GM21360 (cell line): ENCODE measurements around the gene BFSP2.
"Not testable (repeated sequence)": the region's sequence is repeated elsewhere in the genome, so short reads cannot be mapped to it uniquely, and the experiment has no call there.

ENCODE experiments used
- ATAC-seq: cut with Tn5 transposase; IDR thresholded peaks from one replicate; pipeline ENCODE4 v1.9.1; 2021; ENCODE audit warnings: mild to moderate bottlenecking, moderate library complexity; ENCODE audit not compliant: unreplicated experiment

BFSP2 gene

DNA sequence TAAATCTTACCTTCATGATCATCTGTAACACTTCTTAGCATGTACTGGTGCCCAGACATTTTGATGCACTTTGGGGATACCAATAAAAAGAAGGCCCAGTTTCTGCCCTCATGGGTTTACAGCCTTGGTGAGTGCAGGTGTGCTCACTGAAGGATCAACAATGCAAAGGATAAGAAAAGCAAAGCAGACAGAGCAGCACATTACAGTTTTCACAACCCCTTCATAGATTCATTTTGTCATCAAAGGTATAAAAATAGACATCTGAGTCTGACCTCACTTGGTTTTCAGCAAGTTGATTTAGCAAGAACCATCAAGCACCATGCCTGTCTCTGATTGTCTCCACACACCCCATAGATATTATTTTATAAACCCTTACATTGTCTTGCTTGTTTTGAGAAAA lies 77.6 kb downstream of the BFSP2 start:
- peak; percentile 42 for ATAC-seq

DNA sequence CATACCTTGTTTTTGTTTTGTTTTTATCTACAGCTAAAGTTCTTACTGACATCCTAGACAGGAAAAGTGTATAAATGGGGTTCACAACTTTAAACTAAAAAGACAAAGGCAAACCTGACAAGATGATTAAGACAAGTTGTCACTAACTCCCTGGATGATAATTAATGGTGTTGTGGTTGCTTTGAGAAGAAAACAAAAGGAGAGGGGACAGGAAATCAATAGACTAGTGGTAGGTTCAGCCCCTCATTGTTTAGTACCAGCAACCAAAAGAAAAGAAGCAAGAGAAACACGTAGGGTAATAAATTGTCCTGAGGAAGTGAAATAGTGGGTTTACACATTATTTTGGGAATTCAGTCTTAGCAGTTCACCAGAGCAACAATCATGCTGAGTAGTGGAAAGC lies 78.8 kb downstream of the BFSP2 start:
- ATAC-seq = no peak

DNA sequence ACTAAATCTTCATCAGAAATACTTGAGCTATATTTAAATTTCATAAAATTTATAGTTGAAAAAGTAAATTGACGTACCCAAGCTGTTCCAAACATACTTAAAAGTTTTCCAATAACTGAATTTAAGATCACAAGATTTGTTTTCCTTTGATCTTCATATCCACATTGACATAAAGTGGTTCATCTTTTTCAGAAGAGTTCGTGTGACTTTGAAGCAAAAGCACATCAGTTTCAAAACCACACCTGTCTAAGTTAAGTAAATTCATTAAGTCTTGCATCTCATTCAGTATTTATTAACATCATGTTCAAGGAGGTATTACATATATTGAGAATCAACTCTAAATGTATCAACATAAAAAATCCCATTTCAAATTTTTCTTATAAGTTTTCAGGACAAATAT lies 79.5 kb downstream of the BFSP2 start:
- no peak for ATAC-seq

DNA sequence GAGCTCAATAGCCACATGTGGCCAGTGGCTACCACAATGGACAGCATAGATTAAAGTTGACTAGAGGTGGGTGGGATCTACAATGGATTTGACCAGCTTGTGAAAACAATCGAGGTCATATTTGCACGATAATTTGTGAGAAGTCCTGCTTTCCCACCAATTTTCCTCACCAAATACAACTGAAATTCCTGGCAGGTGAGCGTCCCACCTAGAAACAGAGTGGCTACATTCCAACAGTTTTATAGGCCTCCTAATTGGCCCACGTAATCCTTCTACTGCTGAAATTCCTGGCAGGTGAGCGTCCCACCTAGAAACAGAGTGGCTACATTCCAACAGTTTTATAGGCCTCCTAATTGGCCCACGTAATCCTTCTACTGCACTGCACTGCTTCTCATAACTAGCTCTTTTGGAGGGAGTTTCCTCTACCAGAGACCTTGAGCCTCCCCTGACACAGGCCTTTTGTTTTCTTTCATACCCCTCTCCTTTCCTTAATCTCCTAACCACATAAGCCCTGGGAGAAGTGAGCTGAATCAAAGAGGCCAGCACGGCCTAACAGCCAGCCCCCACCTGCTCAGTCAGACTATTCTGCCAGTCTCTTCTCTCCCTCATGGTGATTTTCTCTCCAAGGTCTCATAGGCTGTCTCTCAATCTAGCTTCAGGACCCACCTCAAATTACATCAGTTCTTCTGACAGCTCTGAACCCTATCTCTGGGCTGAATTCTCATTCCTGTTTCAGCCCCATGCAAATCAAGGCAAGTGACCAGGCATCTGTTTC lies 80.2 kb downstream of the BFSP2 start:
- ATAC-seq = no peak

DNA sequence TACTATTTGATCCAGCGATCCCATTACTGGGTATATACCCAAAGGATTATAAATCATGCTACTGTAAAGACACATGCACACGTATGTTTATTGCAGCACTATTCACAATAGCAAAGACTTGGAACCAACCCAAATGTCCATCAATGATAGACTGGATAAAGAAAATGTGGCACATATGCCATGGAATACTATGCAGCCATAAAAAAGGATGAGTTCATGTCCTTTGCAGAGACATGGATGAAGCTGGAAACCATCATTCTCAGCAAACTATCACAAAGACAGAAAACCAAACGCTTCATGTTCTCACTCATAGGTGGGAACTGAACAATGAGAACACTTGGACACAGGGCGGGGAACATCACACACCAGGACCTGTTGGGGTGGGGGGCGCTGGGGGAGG lies 82.6 kb downstream of the BFSP2 start:
- ATAC-seq = not testable (repeated sequence)

DNA sequence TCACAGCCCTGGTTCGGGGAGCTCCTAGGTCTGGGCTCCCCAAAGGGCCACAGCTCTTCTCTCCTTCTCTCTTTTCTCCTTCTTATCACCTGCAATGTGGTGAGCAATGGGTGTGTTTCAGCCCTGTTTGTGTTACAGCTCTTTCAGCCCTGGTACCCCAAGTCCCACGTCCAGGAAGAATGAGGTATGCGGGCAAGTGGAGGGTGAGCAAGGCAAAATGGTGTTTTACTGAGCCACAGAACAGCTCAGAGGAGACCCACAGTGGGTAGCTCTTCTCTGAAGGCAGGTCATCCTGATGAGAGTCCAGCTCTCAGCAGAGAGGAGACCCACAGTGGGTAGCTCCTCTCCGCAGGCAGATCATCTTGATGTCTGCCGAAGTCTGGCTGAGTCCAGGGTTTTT lies 86.8 kb downstream of the BFSP2 start:
- no peak for ATAC-seq

DNA sequence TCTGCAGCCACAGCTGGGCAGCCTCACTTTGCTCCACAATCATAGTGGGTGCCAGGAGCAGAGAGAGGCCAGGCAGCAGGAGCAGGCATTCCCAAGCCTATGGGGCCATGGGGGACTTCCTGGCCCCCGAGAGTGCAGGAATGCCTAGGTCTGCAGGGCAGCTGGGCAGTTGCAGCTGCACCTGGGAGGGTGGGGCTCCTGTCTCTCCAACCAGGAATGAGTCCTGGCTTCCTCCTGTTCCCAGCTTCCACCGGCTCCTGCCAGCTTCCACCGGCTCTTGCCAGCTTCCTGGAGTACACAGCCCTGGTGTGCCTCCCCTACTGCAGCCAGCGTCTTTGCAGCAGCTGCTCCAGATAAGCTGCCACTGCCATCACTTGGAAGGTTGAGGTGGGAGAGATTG lies 87.3 kb downstream of the BFSP2 start:
- ATAC-seq = no peak

DNA sequence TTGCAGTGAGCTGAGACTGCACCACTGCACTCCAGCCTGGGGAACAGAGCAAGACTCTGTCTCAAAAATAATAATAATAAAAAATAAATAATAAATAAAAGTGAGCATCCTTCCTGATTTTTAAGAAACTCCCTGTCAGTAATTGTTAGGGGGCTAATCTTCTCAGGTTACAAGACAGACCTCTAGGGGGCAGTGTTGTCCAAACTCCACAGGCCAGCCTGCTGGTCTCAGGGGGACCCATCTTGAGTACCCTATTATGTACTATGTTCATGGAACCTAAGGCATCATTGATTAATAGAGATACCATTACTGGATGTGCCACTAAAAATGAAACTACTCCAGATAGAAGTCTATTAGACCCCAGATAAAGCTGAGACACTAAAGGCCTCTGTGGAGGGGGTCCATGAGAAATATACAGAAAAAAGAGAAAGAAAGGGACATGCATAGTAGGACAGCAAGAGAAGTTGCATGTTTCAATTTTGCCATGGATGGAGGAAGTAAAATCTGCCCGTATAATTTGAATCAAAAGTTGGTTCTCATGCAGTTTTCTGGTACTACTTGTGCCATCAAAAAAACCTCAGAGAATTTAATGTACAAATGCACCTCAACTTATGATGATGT lies 88.2 kb downstream of the BFSP2 start:
- no peak for ATAC-seq

DNA sequence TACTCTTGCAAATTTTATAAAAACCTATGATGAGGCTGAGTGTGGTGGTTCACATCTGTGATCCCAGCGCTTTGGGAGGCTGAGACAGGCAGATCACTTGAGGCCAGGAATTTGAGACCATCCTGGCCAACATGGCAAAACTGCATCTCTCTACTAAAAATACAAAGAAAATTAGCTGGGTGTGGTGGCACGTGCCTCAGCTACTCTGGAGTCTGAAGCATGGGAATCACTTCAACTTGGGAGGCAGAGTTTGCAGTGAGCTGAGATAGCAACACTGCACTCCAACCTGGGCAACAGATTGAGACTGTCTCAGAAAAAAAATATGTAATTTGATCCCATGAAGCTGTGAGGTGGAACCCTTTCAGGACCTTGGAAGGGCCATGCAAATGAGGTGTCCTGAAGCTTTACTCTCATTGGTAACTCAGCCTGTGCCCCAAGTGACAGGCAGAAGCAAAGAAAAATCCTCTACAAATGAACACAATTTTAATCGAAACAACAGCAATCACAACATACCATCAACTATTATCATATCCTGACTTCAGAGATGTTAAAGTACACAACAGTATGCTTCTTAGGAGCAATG lies 89.0 kb downstream of the BFSP2 start:
- no peak for ATAC-seq

DNA sequence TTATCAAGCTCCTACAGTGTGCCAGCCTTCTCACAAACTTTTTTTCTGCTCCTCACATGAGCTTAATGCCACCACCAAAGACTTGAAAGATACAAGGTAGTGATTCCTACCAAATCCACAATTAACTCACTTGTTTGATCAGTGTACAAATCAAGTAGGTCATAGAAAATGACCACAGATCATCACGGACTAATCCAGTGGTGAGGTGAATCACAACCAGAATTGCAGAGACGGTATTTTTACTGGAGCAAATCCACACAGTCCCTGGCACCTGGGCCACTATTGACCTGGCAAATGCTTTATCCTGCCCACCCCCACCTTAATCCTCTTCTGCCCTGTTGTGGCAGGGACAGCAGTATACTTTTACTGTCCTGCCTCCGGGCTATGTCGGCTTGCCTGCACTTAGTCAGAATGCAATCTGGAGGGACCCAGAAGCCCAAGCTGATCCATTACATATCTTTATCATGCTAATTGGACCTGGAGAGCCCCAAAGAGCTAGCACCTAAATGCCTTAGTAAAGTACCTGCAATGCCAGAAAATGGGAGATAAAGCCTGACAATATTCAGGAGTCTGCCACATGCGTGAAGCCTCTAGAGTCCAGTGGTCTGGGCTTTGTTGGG lies 89.7 kb downstream of the BFSP2 start:
- no peak for ATAC-seq

DNA sequence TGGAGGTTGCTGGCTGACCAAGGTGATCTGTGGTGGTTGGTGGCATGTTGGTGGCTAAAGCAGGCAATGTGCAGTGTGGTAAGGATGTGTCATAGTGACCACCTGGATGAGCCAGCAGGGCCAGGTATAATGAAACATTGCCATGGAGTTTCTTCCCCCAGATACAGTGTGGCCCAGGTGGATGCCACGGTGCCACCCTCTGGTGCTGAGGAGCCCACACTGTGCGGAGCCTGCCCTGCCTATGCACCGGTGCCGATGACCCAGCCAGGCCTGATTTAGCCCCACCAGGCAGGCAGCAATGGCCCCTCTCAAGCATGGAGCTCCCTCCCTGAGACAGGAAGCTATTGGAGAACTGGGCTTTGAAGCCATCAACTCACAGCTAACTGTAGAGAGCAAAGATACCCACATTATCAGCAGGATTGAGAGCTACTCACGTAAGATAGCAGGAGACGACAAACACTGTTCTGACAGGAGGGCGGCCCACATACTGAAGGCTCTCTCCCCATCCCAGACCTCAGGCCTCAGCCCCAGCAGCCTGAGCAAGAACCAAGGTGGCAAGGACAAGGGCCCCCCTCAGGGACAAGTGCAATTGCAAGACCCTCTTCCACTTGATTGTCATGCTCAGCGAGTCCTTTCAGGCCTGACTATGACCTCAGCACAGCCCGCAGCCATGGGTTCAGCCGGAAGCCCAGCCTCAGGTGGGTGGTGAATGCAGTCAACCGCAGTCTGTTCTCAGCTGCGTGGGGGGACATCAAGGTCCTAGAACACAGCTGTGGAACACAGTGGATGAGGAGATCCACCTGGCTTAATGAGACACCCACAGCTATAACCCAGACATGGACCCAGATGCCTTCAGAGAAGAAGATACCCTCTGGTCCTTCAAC lies 90.9 kb downstream of the BFSP2 start:
- ATAC-seq = peak; percentile 80

DNA sequence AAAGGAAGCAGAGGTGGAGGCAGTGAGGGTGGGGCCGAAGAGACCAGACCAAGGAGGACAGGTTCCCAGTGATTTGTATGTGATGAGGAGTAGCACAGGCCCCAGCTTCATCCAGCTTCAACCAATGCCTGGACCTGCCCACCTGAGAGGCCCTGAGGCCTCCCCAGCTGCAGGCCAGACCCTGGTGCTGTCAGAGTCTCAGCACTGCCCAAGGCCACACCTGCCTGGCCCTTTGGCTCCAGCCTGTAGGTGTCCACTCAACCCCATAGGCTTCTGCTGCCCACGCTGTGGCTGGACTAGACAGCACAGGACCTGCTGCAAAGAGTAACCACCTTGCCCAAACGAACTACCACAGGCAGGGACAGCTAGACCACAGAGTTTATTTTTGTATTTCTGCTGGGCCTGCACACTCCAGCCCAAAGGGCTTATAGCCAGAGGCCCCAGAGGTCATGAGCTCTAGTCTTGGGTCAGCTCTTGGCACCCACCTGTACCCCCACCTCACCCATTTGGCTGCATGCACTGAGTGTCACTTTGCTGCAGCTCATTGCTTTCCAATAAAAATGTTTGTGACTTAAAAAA lies 91.7 kb downstream of the BFSP2 start:
- ATAC-seq = no peak

DNA sequence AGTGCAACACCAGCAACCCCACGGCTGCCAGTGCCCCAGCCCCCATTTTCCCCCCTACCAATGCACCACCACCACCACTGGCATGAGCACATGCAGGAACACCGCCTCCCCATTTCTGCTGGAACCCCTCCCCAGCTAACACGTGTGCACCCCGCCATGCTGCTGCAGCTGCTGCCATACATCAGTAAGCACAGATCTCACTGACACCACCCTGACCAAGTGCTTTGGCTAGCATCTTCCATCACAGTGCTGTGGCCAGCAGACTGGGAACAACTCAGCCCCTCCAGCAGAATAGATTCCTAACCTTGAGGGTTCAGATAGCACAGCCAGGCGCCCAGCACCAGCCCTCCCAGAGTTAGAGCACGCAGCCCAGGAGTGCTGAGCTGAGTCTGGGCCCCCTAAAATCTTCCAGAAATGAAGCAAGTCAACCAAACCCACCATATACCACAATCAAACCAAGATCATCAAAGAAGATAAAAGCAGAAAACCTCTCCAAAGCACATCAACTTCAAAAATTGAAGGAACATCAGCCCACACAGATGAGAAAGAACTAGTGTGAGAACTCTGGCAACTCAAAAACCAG lies 92.4 kb downstream of the BFSP2 start:
- no peak for ATAC-seq

DNA sequence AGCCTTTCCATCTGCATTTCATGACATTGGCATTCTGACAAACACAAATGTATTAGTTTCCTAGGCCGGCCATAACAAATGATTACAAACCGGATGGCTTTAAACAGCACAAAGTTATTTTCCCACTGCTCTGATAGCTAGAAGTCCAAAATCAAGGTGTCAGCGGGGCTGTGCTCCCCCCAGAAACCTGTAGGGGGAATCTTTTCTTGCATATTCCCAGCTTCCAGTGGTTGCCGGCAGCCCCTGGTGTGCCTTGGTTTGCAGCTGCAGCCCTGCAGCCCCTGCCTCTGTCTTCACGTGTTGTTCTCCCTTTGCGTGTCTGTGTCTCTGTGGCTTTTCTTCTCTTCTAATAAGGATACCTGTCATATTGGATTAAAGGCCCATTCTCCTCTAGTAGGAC lies 94.6 kb downstream of the BFSP2 start:
- no peak for ATAC-seq

DNA sequence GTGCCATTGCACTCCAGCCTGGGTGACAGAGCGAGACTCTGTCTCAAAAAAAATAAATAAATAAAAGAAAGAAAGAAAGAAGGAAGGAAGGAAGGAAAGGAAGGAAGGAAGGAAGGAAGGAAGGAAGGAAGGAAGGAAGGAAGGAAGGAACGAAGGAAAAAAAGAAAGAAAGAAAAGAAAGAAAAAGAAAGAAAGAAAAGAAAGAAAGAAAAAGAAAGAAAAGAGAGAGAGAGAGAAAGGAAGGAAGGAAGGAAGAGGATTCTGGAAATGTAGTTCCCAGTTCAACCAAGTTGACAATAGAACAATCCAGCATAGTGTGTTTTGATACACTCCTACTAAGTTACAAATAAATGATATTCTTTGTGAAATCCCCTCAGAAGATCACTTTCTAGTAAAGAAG lies 102.7 kb downstream of the BFSP2 start:
- not testable (repeated sequence) for ATAC-seq

DNA sequence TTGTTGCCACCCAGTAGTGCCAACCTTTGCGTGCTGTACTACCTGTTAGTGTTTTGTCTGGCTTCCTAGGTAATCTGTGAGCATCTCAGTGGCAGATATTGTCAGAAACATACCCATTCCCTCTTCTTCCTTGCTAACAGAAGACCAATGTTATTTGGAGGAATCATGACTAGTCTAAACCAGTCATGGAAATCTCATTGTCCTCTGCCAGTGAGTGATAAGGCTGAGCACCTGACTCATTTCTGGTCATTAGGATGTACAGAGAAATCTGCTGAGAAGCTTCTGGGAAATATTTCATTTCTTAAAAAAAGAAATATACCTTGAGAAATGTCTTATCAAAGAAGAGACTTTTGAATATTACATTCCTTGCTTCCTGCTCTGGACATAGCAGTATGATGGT lies 103.6 kb downstream of the BFSP2 start:
- no peak for ATAC-seq

DNA sequence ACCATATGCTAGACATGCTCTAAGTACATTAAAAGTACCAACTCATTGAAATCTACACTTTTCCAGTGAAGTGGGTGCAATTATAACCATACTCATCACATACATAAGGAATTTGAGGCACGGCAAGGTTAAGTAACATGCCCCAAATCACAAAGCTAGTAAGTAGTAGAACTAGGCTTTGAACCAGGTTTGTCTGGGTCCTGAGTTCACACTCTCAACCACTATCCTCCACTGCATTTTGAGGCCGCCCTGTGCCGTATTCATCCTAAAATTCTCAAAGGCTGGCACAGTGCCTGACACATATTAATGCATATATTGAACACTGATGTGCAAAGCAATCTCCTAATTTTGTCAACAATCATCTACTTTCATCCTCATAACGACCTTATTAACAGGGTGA lies 104.9 kb downstream of the BFSP2 start:
- ATAC-seq = no peak

DNA sequence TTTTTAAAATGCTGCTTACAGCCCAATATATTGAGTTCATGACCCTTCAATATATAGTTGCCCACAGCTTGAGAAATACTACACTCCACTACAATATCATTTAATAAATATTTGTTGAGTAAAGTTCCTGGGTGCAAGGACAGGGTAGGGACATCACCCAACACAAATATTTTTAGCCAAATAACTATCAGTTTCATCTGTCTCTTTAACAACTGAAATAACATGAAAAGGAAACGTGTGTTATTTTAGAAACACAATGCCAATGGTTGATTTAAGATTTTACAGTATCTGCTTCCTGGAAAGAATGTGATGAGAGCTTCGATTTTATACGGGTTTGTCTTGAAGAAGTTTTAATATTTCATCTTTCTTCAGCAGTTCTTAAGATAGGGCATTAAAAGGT lies 106.0 kb downstream of the BFSP2 start:
- peak; percentile 37 for ATAC-seq

DNA sequence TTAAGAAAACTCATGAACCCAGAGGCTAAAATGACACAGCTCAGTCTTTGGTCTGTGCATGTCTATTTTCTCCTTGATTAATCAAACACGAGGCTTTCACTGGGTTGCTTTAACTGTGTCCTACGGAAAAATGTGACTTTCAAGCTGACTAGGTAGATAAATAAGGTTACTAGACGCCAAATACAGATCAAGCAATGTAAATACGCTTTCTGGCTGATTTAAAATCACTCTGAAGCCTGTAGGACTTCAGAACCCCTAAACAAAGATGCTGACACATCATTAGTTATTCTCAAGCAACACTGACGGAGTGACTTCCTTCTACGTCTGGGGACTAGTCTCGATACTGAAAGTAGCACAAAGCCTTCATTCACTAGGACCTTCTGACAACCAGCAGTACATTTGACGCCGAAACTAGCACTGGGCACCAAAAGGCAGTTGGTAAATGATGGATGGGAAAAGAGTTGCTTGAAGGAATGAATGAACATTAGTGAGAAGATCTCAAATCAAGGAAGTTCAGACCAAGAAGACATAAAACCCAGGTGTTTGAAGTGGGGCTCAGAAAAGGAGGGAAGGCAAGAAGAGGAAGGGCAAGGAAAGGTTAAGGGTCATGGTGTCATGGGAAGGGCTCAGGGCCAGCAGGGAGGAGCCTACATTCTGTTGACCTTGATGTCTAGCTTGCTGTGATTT lies 106.5 kb downstream of the BFSP2 start:
- peak; percentile 95 for ATAC-seq

DNA sequence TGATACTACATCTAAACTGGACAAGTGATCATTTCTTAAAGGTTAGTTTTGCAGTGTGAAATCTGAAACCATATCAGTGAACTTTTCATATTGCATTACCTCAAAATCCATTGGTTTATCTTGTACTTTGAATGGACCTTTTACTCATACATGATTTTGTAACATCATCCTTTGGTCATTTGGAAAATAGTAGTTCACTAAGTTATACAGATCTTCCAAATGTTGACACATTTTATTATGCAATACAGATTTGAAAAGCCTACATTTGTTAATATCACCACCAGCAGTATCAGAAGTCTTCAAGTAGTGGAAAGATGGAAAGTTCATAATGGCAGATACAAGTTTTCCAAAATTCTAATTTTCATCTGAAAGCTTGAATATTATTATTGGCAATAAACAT lies 109.6 kb downstream of the BFSP2 start:
- ATAC-seq = no peak
